NCI-H1417 (cell line): ENCODE measurements around the gene DUSP11.
"Not testable (repeated sequence)": the region's sequence is repeated elsewhere in the genome, so short reads cannot be mapped to it uniquely, and the experiment has no call there.

ENCODE experiments used
- DNase-seq, 3 experiments: peaks; one replicate each; lab custom pipeline; 2025; lab: John Stamatoyannopoulos, UW

The DUSP11 gene

DNA sequence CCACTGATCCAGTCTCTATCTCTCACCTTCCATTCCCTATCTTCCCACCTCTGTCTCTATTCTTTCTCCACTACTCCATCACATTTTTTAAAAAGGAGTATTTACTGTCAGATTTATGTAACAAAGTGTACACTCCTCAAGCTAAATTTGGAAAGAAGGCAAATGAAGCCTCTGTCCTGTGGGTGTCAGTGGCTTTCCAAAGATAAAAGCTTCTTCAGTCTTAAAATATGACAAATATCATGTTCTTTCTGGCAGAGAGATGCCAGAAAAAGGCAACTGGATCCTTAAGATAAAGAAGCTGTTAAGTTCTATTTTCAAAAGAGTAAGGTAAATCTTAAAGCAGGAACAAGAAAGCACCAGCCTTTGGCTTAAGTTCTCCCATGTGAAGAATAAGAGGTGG, 7.1 kb downstream of the DUSP11 start:
- DNase-seq: no peak

DNA sequence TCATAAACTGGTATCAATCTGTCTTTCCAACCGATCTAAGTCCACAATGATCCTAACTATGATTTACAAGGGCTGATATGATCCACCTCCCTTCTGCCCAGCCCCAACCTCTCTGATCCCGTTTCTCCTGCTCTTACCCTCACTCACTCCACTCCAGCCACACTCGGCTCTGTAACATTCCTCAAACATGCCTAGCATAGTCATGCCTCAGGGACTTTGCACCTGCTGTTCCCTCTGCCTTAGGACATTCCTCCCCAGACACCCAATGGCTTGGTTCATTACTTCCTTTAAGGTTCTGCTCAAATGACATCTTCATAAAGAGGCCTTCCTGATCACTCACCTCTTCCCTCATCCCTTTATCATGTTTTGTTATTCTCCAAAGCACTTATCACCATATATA, 9.2 kb downstream of the DUSP11 start:
- DNase-seq: no peak

DNA sequence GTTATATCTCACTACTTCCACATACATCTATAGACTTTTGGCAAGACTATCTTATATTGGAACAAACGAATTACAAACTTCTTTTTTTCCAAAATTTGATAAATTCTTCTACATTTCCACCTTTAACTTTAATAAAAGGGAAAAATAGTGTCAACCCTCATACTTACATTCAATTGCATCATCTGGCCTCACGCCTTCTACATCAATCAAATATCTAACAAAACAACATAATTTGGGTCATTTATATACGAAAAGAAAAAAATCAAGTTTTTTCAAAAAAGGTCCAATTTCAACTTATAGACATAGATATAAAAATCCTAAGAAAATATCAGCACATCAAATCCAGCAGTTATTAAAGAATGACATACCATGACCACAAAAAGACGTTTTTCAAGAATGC, 12.9 kb downstream of the DUSP11 start:
- DNase-seq: no peak

DNA sequence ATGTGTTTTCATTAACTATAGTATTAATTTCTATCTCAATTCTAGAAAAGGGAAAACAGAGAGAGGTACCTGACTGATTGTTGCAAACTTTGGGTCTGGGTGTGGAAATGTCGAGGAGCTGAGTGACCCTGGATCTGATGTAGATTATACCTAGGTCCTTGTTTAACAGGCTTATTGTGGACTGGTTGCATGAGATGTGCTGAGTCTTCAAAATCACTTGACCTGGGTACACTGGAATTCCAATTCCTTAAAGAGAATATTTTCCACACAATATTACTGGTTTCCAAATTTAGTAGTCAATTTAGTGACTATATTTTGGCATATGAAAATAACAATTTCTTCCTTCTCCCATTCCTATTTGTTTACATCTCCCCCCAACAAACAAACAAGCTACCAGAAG, 13.6 kb downstream of the DUSP11 start:
- no peak for DNase-seq

DNA sequence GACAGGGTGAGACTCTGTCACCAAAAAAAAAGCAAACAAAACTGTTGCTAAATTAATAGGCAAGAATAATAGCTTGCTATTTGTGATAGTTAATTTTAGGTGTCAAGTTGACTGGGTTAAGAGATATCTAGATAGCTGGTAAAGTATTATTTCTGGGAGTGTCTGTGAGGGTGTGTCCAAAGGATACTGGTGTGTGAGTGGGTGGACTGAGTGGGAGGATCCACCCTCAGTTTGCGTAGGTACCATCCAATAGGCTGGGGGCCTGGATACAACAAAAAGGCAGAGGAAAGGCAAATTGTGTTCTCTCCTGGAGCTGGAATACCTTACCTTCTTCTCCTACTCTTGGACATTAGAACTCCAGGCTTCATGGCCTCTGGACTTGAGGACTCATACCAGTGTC, 15.0 kb downstream of the DUSP11 start:
- no peak for DNase-seq

DNA sequence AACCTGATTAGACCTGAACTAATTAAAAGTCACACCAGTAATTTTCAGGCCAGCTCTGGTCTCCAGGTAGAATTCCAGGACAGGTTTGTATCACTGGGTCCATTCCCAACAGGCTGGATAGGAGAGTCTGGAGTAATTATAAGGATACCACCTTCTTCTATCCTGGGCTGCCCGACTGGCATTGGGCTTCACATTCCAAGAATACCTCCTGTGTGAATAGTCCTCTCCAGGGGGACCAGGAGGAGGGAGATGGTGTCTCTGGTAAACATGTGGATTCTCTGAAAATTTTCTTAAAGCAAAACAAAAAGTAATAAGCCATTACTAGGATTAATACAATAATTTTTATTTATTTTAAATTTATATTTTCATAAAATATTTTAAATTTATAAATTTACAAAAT, 17.3 kb downstream of the DUSP11 start:
- DNase-seq: no peak

DNA sequence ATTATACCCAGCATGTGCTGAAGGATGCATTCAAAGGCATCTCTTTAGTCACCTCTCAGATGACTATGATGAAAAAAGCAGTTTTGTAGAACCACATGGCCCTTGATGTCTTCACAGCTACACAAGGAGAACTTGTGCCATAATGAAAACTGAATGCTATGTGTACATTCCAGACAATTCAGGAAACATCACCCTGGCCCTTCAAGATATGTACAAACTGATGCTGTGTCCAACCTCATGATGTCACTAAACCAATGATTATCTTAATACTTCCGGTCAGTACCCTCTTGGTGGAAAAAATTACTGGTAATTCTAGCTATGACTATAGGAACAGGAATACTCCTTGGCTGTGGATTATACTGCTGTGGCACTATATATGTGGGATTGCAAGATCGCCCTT, 20.0 kb downstream of the DUSP11 start:
- DNase-seq: no peak

DNA sequence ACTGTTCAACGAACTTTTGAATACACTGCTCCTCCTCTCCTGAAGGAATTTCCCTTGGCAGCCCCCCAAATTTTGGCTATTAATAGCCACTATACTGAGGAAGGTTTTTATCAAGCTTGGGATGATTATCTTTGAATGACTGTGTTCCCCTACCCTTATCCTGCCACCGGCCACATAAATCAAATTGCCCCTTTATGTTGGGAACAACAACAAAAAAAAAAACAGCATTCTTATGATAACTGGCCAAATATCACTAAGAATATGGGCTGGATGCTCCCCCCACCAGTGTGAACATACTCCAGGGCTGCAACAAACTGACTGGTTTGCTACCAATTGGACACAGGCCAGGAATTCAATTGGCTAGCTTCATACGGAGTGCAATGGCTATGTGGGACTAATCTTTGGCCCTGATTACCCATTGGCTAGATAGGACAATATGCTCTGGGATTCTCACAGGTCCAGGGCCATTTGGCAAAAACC, 20.6 kb downstream of the DUSP11 start:
- no peak for DNase-seq

DNA sequence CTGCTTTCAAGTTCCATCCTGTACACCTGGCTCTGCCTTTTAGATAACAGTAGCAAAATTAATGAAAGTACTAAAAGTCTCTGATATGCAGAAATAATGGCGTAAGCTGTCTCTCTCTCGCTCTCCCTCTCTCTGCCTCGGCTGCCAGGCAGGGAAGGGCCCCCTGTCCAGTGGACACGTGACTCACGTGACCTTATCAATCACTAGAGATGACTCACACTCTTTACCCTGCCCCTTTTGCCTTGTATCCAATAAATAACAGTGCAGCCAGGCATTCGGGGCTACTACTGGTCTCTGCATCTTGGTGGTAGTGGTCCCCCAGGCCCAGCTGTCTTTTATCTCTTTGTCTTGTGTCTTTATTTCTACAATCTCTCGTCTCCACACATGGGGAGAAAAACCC, 25.6 kb downstream of the DUSP11 start:
- not testable (repeated sequence) for DNase-seq

DNA sequence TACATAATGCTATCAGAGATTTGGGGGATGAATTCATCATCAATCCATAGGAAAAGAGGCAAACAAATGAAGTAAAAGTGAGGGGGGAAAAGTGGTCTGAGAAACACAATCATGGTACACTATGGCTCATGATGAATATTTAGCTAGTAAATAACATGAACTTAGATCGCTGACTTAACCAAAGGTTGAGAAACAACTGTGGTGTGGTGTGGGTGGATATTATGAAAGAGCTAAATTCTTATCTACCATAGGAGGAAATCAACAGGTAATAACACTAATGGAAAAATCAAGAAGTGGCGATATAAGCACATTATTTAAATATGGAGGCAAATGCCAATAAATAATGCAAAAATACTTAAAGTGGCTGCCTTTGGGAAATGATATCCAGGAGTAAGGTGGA, 30.6 kb downstream of the DUSP11 start:
- DNase-seq: no peak

DNA sequence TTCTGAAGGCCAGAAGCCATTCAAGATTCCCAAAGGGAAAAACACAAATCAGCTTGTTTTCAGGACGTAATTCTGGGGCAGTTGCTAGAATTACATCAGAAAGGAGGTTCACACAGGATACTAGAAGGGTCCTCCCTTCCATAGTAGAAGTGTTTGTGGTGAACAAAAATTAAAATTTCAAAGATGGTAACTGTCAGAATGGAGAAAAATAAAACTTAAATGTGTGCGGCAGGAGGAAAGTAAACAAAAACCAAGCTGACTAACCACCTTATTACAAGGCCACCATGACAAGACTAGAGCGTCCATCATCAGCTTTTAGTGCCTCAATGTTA, 33.1 kb downstream of the DUSP11 start:
- no peak for DNase-seq

DNA sequence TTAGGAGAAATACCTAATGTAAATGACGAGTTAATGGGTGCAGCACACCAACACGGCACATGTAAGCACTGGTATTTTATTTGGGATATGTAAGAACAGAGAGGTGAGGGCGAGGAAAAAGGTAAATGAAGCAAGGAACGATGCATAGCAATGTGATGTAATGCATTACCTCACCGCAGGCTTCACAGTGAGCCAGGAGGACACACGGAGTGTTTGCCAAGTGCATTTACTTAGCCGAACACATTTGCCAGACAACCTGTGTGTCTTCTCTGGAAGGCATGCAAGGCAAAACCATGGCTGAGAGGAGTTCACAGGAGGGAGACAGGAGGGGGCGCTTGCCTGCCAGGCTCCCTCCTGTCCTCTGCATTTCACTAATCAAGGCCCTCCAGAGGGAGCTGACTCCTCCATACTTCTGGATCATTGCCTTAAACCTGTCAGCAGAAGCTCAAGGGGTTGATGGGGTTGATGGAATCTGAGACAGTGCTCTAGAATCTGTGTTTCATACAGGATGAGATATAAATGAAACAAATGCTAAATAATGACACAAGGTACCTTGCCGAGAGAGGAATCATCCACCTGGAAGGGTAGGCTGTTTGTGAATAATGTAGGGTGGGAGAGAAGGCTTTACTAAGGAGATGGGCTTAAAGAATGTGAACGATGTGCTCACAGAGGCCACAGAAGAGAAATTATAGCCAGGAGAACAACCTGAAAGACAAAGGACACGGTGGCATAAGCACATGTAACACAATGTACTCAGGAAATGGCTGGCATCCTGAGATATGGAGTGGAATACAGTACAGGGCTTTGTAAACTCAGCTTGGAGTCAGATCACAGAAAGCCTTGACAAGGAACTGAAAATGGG, 33.7 kb downstream of the DUSP11 start:
- DNase-seq: no peak

DNA sequence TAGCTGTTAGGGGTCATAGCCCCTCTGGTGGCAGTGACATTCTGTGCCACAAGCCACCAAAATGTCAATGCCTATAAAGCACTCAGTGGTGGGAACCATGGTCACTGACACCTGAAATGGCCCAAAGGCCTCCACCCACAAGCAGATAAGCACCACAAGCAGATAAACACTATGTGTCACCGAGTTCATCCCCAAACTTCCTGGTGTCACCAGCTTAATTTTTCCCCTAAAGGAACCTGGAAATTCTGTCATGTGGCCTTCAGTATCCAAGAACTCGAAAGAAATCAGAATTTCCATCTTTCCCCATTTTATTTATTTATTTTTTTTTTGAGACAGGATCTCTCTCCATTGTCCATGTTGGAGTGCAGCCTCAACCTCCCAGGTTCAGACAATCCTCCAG, 39.1 kb downstream of the DUSP11 start:
- no peak for DNase-seq

DNA sequence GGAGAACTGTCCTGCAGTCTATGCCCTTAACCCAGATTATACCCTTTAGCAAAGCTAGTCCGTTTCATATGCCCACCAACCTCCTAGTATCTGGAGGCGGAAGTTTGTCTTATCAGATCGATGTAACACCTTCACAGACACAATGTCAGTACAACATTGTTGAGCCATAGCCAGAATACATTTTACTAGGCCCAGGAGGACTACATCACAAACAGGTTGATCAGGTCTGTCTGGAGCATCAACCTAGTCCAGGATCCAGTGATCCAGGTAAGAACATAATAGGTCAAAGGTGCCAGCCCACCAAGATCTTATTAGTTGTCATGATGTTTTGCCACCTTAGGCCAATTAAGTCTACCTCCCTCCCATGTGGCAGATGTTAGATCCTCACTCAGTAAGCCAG, 40.8 kb downstream of the DUSP11 start:
- no peak for DNase-seq

DNA sequence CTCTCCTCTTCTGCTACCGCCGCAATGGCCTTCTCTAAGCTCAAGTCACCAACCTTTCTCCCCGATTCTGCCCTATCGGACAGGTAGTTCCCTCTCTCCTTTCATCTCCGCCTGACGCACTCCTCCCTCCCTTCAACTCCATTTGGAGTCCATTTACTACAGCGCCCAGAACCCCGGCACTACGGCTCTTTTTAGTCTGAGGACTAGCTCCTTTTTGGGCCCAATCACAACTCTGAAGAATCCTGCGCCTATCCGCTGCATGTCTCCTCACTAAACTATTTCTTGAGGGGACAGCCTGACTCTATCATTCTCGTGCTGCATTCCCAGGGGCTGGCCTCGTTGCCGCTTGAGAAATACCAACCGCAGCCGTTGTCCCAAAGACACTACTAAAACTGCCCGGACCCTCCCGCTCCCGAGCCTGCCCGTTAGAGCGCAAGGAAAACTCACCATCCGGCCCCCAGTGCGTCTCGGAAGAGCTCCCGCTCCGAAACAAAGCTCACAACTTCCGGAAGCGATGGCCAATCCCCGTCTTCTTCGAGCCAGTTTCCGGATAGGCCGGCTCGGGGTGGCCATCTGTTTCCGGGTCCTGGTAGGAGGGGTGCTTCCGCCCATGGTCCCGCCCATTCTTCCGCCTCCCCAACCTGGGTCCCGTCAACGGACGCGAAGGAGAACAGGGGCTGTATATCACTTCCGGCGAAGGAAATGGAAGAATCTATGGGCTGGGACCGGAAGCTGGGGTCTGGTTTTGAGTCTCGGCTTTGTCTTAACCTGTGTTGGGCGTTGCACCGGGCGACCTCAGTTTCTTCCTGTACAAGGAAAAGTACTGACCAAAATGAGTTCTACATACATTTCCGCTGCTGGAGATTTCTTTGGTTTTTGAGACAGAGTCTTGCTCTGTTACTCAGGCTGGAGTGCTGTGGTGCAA, 42.8 kb downstream of the DUSP11 start, which contains the start of gene TPRKB:
TSS of gene TPRKB (minus strand) at position 491 of the 925 bp plus-strand sequence. CDS start 2,776 bp downstream, outside the sequence.
- DNase-seq: peak; percentile 91 to 99 (median 95)

DNA sequence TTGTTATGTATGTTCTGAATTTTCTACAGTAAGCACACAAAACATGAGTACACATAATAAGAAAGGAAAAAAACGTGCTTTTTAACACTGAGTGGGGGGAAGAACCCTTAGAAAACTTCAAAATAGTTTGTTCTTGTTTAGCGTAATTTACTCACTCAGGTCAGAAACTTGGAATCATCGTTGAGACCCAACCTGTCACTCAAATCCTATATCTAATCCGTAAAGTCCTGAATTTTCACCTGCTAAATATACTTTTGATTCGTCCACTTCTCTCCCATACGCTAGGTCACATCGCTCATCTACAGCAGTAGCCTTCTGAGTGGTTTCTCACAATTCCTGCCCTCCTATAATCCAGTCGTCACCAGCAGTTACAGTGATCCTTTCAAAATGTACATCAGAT, 43.5 kb downstream of the DUSP11 start:
- DNase-seq: no peak

DNA sequence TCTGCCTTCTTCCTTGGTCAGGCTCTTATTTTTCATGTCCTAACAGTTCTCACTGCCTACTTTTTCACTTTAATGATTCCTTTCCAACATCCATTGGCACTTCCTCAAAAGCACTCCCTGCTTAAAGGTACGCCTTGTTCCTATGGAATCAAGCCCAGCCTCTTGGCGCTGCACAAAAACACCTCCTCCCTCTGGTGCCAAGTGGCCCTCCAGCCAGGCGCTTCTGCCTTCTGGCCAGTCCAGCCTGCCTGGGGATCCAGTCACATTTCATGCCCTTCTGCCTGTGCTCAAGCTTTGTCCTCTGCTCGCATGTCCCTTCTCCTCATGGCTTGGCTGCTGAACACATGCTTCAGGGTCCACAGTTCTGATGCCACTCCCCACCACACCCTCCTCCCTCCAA, 49.1 kb downstream of the DUSP11 start:
- no peak for DNase-seq

DNA sequence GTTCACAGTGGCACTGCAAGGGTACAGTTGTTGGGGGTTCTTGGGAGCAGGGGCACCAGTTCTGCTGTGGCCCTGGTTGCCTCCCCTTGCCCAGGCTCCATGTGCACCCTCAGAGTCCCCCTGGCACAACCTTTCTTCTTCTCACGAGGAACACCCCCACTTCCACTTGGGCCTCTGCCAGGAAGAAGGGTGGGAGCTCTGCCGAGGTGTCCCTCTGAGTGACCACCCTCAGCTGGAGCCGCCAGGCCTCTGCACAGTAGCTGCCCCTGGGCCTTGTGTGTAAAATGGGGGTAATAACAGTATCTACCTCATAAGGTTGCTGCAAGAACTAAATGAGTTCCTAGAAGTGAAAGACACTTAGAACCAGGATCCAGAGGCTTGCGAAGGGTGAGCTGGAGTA, 51.2 kb downstream of the DUSP11 start:
- DNase-seq: no peak

DNA sequence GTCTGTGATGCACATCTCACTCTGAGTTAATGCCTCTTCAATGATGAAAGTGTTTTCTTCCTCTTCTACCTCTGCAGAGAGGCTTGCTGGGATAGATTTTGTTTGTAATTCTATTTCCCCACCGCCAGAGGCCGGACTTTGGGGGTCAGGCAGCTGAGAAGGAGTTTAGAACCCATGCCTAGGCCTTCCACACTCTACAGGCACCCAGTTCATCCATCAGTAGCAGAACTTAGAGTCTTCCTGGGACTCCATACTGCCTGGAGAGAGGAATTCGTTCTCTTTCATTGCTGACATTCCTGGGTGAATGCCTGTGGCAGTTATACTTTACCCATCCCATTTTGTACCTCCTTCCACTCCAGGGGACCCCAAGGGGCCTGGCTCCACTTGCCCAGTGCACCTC, 51.9 kb downstream of the DUSP11 start:
- no peak for DNase-seq

DNA sequence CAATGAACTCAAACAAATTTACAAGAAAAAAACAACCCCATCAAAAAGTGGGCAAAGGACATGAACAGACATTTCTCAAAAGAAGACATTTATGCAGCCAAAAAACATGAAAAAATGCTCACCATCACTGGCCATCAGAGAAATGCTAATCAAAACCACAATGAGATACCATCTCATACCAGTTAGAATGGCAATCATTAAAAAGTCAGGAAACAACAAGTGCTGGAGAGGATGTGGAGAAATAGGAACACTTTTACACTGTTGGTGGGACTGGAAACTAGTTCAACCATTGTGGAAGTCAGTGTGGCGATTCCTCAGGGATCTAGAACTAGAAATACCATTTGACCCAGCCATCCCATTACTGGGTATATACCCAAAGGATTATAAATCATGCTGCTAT, 53.2 kb downstream of the DUSP11 start:
- not testable (repeated sequence) for DNase-seq

DNA sequence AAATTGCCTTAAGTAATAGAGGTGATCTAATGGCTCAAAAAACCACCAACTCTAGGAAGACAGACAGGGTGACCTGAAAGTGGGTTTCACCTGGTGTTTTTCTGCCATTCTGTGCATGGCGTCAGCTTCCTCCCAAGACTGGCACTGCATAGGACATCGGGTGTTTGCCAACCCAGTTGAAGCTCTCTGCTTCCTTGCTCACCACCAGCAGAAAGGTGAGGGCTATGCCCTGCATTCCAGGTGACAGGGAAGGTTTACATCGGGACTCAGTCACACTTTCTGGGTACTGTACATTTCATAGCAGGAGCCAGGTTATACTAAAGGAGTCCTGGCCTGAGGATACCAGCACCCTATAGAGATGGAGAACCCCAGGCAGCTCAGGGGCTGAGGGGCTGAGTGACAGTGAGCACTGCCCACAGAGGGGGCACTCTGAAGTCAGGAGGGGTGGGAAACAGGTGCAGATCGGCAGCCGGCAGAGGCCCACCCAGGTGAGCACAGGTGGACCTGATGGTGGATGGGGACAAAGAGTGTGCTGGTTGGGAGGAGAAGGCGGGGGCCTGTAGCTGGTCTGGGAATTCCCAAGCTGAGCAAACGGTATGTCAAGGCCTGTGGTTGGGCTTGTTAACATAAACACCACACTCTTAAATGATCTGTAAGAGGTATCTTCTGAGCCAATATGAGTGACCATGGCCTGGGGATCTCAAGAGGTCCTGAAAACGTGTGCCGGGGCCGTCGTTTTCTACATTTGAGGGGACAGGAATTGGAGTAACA, 60.9 kb downstream of the DUSP11 start:
- no peak for DNase-seq

DNA sequence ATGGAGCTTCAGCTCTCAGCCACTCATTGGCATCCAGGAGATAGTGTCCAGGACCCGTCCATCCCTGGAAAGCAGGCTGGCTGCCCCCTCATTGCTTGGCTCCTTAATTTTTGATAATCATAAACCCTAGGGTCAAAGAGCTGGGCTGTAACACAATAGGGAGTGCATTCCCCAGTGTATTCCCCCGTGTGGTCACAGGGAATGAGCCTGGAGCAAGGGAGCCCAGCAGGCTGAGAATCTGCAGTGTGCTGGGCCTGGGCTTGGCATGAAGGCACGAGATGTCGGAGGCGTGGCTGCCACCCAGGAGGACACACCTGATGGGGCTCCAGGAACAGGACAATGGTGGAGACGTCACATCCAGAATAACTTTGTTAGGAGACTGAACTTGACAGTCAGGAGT, 61.5 kb downstream of the DUSP11 start:
- DNase-seq: no peak
